ENCODE measurements around the gene LMOD1.
"Not testable (repeated sequence)": the region's sequence is repeated elsewhere in the genome, so short reads cannot be mapped to it uniquely, and the experiment has no call there.

Gene LMOD1

DNA sequence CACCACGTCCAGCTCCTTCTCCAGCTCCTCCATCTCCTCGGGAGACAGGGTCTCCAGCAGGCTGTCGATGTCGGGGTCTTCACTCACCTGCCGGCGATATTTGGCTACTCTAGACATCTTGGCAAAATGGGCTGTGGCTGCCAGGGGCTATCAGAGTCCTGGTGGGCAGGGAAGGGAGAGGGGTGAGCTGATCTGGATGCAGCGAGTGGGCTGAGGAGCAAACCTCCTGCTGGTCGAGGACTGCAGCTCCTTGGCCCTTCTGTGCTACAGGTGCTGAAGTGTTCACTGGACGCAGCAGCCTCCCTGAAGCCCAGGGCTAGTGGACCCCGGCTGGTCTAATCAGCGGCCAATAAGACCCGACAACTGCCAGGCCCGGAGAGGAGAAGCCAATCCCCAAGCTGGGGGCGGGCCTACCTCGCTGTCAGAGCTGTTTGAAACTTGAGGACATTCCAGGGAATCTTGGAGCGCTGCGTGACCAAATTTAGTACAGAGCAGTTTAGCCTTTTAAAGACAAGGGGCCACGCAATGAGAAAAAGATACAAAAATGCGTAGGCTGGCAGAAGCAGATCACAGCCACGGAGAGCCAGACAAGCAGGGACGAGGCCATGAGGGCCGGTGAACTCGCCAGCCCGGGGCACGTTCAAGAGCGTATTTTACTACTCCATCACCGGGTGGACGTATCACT, at the start of gene LMOD1:
LMOD1 (minus strand) TSS at position 325 of the 685 bp plus-strand sequence; CDS start at position 117, 208 bp downstream.
- DNase-seq (ENCODE audit: low spot score), result peak; percentile 48

- no peak for DNase-seq (ENCODE audit: low spot score)
These were observed 44.1 kb upstream of the LMOD1 start for GRCh38 chr1:201990427-201990826.

DNA sequence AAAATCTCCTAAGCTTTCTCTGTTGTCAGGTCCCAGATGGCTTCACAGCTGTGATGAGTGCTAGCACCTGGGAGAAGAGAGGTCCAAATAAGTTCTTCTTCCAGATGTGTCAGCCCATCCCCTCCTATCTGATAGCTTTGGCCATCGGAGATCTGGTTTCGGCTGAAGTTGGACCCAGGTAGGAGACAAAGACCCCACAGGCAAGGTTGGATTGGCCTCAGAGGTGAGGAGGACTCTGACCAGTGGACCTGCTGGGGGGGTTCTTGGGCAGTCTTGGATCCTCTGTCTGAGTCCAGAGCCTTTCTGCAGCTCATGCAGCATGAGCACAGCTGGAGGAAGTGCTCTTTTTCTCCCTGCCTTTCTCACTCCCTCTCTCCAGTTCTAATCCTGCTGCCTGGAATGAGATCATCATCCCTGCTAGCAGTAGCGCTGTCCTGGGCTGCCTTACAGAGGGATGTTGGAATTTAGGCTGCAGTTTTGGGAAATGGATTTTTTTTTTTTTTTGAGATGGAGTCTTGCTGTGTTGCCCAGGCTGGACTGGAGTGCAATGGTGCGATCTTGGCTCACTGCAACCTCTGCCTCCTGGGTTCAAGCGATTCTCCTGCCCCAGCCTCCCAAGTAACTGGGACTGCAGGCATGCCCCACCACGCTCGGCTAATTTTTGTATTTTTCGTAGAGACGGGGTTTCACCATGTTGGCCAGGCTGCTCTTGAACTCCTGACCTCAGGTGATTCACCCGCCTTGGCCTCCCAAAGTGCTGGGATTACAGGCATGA, 43.2 kb upstream of the LMOD1 start:
- DNase-seq (ENCODE audit: low spot score), result no peak

GRCh38 chr1:201988601-201989000, 42.3 kb upstream of the LMOD1 start:
- DNase-seq (ENCODE audit: low spot score), result no peak

- DNase-seq (ENCODE audit: low spot score), result no peak
These were observed 39.0 kb upstream of the LMOD1 start for GRCh38 chr1:201985355-201985754.

GRCh38 chr1:201984446-201984845, 38.1 kb upstream of the LMOD1 start:
- no peak for DNase-seq (ENCODE audit: low spot score)

- DNase-seq (ENCODE audit: low spot score), result peak; percentile 28
These were observed 37.0 kb upstream of the LMOD1 start for GRCh38 chr1:201983380-201983805.

DNA sequence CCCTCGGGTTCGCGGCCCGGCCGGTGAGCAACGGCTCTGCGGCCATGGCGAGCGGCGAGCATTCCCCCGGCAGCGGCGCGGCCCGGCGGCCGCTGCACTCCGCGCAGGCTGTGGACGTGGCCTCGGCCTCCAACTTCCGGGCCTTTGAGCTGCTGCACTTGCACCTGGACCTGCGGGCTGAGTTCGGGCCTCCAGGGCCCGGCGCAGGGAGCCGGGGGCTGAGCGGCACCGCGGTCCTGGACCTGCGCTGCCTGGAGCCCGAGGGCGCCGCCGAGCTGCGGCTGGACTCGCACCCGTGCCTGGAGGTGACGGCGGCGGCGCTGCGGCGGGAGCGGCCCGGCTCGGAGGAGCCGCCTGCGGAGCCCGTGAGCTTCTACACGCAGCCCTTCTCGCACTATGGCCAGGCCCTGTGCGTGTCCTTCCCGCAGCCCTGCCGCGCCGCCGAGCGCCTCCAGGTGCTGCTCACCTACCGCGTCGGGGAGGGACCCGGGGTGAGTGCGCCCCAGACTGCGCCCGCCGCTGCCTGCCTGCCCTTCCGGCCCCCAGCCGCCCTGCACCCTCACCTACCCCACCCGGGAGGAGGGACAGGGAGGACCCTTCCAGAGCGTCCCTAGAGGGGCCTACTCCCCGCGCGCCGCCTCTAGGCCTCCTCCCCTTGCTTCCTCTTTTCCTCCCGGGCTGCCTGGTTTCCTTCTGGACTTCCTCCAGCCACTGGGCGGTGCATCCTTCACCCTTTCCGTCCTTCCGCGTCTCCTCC, 36.5 kb upstream of the LMOD1 start, which contains the start of gene RNPEP:
RNPEP (plus strand) TSS at position 26 of the 757 bp plus-strand sequence; CDS start at position 45, 19 bp downstream.
- DNase-seq (ENCODE audit: low spot score), result peak; percentile 6

GRCh38 chr1:201982082-201982622, 35.8 kb upstream of the LMOD1 start:
- peak; percentile 36 for DNase-seq (ENCODE audit: low spot score)

DNA sequence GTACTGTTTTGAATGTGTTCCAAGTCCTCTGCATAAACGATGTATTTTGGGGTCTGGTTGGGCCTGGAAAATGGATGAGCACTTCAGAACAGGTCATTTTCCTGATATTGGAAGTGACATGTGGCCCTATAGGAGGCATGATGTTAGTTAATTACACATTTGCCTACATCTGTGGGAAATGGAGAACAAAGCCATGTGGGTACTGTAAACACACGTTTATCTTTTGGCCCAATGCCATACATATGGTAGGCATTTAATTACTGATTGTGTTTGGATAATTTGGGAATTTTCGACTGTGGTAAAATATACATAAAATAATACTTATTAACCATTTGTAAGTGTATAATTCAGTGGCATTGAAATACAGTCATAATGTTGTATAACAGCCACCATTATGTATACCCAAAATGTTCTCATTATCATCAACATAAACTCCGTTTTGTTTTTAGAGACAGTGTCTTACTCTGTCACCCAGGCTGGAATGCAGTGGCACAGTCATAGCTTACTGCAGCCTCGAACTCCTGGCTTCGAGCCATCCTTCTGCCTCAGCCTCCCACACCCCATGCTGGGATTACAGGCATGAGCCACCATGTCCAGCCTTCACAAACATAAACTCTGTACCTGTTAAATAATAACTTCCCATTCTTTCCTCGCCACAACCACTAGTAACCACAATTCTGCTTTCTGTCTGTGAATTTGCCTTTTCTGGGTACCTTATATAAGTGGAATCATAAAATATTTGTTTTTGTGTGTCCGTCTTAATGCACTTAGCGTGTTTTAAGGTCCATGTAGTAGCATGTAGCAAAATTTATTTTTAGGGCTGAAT, 24.2 kb upstream of the LMOD1 start:
- DNase-seq (ENCODE audit: low spot score), result no peak

GRCh38 chr1:201968202-201968925, 22.0 kb upstream of the LMOD1 start:
- no peak for DNase-seq (ENCODE audit: low spot score)

- no peak for DNase-seq (ENCODE audit: low spot score)
These were observed 19.8 kb upstream of the LMOD1 start for GRCh38 chr1:201966171-201966570.

DNA sequence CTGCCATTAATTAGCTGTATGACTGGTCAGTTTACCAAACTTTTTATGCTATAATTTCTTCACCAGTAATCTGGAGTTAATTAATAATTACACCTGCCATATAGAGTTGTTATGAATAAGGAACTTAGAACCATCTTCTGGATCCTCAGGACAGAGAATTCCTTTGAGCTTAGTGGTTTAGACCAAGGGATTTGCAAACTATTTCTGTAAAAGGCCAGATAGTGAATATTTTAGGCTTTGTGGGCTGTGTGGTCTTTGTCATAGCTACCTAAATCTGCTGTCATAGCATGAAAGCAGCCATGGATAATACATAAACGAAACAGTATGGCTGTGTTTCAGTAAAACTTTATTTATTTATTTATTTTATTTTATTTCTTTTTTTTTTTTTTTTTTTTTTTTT, 17.9 kb upstream of the LMOD1 start:
- no peak for DNase-seq (ENCODE audit: low spot score)

GRCh38 chr1:201962382-201962781, 16.0 kb upstream of the LMOD1 start:
- not testable (repeated sequence) for DNase-seq (ENCODE audit: low spot score)

- no peak for DNase-seq (ENCODE audit: low spot score)
These were observed 12.0 kb upstream of the LMOD1 start for GRCh38 chr1:201958348-201958747.

DNA sequence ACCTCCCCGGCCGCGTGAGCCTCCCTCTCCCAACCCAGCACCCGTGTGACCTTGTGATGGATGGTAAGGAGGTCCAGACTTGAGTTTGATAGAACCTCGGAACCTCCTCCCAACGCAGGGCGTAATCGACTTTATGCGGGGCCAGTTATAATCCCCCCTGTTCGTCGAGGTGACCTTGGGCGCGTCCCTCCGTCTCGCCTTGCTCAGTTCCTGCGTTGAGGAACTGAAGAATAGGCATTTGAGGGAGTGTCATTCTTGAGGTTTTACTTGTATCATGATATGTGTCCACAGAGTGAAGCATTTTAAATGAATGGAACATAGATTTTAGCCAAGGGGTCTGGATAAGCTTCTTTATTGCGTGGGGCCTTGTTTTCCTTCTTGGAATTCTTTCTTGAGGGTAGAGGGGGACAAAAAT, 9.4 kb upstream of the LMOD1 start:
- DNase-seq (ENCODE audit: low spot score), result peak; percentile 23

DNA sequence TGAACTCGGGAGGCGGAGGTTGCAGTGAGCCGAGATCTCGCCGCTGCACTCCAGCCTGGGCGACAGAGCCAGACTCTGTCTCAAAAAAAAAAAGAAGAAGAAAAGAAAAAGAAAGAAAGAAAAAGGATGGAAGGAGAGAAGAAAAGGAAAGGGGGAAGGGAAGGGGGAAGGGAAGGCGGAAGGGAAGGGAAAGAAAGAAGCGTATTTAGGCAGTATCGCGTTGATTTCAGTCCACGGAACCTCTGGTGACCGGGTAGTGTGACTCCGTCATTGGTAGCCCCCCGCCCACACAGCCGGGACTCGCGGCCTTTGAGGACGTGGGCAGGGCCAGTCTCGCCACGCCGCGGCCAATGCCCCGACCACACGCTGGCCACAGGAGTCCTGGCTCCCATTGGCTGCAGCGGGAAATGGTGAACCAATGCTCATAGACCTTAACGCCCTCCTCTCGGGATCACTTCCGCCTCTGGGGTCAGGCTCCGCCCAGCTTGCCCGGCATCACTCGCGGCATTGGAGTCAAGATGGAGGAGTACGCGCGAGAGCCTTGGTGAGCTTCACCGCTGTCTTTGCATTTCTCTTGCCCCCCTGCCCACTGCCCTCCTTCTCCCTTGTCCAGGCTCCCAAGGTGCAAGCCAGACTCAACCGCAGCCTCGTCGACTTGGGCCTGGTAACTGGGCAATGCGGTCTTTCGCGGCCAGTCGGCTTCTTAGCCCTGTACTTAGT, 8.8 kb upstream of the LMOD1 start, which contains the start of gene TIMM17A:
TIMM17A (plus strand) TSS at position 495 of the 720 bp plus-strand sequence; CDS start at position 519, 24 bp downstream.
- DNase-seq (ENCODE audit: low spot score), result peak; percentile 99

- DNase-seq (ENCODE audit: low spot score), result no peak
These were observed 8.1 kb upstream of the LMOD1 start for GRCh38 chr1:201954263-201955008.

- no peak for DNase-seq (ENCODE audit: low spot score)
These were observed 3.1 kb upstream of the LMOD1 start for GRCh38 chr1:201949491-201949890.

Data from kidney capillary endothelial cell (primary cell).